RCC 7860 (cell line): ENCODE results near the gene GHRL.

Source experiments
- DNase-seq: peaks from one replicate; pipeline ENCODE4 v3.0.0-alpha.2; 2015; ENCODE audit warnings: low spot score
- FAIRE-seq: peaks from 2 replicates; lab custom pipeline; 2012; peaks lifted over from hg19 to GRCh38; lab: Jason Lieb, UNC

The GHRL gene

GRCh38 chr3:10328460-10329071 is 35.8 kb upstream of the GHRL start:
- DNase-seq (no peak), FAIRE-seq (no peak)

DNA sequence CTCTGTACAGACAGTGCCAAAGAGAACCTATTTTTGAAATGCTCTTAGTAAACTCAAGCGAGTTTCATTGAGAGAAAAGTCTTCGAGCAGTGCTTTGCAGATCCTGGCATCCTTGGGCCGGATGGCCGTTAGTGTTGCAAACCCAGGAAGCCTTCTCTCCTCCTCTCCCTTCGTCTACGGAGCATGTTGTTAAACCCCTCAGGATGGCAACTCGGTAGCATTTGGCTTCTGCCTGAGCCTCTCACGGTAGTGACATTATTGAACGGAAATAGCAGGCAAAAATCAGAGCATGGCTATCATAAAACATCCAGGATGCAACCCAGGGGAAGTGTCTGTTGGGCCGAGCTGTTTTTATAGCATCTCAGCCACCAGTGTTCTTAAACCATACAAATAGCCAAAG is 34.8 kb upstream of the GHRL start:
- no peak for FAIRE-seq
- no peak for DNase-seq

DNA sequence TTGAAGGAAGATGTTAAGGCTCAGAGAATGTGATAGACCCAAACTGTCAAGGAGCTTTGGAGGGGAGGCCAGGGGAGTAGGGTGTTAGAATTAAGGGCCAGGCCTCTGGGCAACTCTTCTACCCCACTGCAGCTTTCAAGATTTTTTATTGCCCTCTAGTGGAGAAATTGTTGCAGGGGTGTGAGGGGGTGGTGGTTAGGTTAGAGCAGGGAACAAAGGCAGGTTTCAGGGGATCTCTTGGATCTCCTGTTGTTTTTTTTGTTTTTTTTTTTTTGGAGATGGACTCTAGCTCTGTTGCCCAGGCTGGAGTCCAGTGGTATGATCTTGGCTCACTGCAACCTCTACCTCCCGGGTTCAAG is 29.6 kb upstream of the GHRL start:
- DNase-seq, result no peak
- no peak for FAIRE-seq

- no peak for DNase-seq
- no peak for FAIRE-seq
Observed at GRCh38 chr3:10321630-10322351, 29.0 kb upstream of the GHRL start.

- DNase-seq (no peak), FAIRE-seq (no peak)
Observed at GRCh38 chr3:10320320-10320677, 27.6 kb upstream of the GHRL start.

DNA sequence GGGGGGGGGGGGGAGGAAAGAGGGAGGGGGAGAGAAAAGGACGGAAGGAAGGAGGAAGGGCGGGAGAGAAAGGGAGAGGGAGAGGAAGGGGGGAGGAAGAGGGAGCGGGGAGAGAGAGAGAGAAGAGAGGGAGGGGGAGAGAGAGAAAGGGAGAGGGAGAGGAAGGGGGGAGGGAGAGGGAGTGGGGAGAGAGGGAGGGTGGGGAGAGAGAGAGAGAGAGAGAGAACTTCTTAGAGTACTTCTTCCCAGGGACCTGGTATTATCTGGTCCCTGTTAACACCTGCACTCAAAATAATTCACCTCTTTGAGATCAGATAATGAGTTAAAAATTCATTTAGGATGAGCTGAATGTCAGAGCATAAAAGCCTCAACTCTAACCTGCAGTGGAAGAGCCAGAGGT is 27.1 kb upstream of the GHRL start:
- DNase-seq (no peak), FAIRE-seq (no peak)

DNA sequence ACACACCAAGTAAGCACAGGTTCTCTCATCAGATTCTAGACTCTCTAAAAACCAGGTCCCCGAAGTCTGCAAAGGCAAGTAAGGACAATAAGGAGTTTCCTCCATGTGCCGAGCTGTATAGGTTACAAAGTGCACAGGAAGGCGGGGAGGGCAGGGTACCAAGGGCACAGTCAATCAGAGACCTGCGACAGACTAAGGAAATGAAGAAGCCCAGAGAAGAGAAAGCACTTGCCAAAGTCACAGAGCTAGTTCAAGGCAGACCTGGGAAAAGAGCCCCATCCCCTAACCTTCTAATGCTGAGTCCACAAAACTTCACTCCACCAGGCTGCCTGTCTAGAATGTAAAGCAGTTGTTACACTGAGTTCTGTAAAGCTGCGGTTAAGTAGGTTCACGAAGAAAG is 26.5 kb upstream of the GHRL start:
- no peak for FAIRE-seq
- no peak for DNase-seq

DNA sequence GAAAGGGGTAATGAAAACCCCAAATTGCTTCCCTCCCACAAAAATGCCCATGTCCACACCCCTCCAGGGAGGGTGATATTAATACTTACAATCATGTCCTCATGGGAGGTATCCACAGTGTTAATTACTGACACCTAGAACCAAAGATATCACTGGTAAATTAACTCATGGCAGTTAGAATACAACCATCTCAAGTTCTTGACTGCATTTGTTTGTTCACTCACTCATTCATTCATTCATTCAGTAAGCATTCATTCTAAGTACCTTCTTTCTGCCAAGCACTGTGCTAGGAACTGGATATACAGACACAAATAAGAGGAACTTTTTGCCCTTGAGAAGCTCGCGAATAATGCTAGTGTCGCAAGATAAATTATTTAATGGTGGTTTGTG is 25.2 kb upstream of the GHRL start:
- no peak for DNase-seq
- FAIRE-seq, result no peak

DNA sequence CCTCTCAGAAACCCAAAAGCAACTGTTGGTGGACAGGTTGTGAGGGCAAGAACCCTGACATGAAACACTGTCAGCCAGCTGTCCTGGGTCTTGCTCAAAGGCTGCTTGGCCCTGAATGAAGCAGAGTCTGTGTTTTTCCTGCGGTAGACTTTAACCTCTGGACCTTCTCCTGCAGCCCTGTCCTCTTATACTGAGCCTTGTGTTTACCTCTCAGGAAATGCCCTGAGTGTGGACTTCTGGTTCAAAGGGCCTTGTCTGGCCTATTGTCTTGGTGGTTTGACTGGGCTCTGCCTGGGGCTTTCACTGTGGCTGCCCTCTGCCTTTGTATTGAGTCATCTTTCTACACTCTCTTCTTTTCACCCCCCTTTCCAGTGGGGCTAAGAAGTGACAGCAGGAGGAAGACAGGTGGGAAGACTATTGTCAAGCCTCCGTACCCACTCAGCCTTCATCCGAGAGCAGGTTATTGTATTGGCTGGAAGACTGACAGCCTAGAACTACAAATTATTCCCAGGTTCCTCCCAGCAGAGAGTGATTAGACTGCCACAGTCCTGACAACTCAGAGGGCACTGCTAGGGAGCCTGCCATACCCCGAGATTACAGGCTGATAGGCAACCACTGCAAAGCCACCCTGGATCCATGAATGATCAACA is 24.7 kb upstream of the GHRL start:
- FAIRE-seq, result no peak
- no peak for DNase-seq

GRCh38 chr3:10315771-10316344 is 23.1 kb upstream of the GHRL start:
- no peak for DNase-seq
- no peak for FAIRE-seq

DNA sequence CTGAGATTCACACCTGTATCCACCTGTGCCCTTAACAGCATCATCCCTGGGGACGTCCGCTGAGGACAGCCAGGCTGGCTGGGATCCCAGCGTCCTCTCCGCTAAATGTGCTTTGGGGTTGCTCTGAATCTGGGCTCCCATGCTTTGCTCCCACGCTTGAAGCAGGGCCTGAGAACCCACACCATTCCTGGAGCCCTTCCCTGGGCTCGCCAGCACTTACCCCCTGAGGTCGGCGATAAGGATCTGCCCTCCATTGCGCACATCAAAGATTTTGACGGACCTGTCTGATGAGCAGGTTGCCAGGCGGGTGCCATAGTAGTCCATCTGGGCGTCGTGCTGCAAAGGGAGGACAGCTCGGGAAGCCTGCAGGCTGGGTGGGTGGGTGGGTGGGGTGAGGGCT is 22.4 kb upstream of the GHRL start:
- FAIRE-seq (no peak), DNase-seq (no peak)

DNA sequence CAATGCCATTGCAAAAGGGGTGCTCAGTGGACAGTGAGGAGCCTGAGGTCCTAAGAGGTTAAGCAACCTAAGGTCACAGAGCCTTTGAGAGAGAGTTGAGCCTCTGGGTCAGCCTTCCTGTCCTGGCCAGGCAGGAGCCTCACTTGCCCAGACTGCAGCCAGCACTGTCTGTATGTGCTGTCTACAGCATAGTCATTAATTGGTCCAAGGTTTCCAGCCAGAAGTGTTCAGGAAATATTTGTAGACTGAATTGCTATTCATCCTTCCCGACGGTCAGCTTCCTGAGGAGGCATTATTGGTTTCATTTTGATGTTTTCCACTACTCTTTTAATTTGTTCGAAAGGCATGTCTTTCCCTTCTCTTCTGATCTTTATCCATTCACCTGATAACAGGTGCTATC is 20.1 kb upstream of the GHRL start:
- FAIRE-seq (no peak), DNase-seq (no peak)

- no peak for DNase-seq
- FAIRE-seq, result no peak
Observed at GRCh38 chr3:10312391-10312790, 19.6 kb upstream of the GHRL start.

- no peak for FAIRE-seq
- no peak for DNase-seq
Observed at GRCh38 chr3:10311710-10312109, 19.0 kb upstream of the GHRL start.

DNA sequence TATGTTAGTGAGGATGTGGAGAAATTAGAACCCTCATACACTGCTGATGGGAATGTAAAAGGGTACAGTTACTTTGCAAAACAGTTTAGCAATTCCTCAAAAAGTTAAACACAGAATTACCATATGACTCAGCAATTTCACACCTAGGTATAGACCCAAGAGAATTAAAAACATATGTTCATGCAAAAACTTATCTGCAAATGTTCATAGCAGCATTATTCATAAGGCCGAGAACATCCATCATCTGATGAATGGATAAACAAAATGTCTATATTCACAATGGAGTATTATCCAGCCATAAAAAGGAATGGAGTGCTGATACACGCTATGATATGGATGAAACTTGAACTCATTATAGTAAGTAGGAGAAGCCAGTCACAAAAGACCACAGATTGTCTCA is 17.8 kb upstream of the GHRL start:
- FAIRE-seq (no peak), DNase-seq (no peak)

- DNase-seq (no peak), FAIRE-seq (no peak)
Observed at GRCh38 chr3:10309736-10310135, 17.0 kb upstream of the GHRL start.

DNA sequence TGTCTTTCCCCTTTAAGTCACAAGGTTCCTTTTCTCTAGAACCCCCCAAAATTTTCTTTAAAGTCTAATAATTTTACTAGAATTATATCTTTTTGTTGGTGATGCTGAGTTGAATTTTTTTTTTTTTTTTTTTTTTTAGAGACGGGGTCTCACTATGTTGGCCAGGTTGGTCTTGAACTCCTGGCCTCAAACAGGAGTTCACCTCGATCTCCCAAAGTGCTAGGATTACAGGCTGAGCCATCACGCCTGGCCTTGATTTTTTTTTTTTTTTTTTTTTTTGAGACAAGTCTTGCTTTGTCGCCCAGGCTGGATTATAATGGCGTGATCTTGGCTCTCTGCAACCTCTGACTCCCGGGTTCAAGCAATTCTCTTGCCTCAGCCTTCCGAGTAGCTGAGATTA is 15.9 kb upstream of the GHRL start:
- no peak for FAIRE-seq
- no peak for DNase-seq

DNA sequence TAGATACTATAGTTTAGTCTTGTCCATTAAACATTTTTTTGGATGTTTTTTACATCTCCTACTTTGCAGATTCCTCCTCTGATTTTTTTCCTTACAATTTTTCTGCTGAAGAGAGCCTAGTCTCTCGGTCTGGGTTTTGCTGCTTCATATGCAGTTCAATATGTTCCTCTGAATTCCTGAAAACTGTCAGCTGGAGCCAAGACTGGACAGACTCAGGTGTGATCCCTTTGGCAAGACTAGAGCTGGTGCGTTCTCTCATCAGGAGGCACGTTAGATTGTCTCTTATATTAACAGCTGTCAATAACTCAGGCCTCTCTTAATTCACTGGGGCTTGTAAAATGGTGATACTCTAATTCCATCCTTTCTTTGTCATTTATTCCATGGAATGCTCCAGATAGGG is 13.4 kb upstream of the GHRL start:
- FAIRE-seq, result no peak
- no peak for DNase-seq

- no peak for DNase-seq
- no peak for FAIRE-seq
Observed at GRCh38 chr3:10305331-10305902, 12.7 kb upstream of the GHRL start.

DNA sequence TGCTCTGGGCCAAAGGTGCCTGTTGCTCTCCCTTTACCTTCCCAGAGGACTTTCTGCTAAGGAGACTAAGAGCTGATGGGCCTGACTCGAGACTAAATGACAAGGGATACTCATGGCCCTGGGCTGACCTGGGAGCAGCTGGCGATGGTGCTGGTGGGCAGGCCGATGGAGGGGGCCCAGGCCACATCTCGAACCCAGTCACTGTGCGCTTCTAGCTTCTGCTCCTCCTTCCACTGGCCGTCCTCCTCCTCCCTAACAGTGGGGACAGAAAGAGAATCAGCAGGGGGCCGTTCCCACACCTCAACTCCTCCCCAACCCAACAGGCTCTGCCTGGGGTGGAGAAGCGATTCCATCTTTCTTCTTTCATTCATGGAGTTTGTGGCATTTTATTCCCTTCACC is 12.2 kb upstream of the GHRL start:
- DNase-seq (no peak), FAIRE-seq (no peak)

DNA sequence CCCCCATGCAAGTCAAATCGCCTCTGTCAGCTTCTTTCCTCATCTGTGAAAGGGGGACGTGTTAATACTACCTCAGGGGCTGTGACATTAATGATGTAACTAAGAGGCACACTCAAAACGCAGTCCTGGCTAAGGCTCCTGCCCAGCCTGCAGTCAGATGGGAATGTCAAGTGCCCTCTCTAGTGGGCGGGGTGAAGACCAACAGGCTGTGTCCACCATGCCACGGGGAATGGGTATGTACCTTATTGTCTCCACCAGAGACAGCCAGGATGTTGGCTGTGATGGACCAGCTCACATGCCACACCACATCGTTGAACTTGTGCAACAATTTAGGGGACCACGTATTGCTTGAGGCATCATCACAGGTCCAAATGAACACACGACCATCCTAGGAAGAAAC is 11.0 kb upstream of the GHRL start:
- FAIRE-seq (no peak), DNase-seq (no peak)

GRCh38 chr3:10303105-10303504 is 10.4 kb upstream of the GHRL start:
- DNase-seq (no peak), FAIRE-seq (no peak)
